Esophagus muscularis mucosa (tissue), 4 donors: Measurements from ENCODE around the gene CHST5. TPM values are rescaled to one million over a fixed set of nuclear protein-coding genes. Genes with fewer than 3 reads are reported as not detected.

Source experiments
- DNase-seq: peaks from one replicate; pipeline ENCODE4 v3.0.0-alpha.2; 2017; ENCODE audit errors: extremely low spot score
- H3K27ac ChIP-seq, 4 donors: fragments of 200-600 bp; sonication (generic); replicated peaks in 1 of 4; 1 replicate in 3 of 4; 2 replicates in 1 of 4; pipeline ENCODE4 v1.5.1; 2016 to 2019; ENCODE audit warnings: mild to moderate bottlenecking in 1 of 4
- H3K27me3 ChIP-seq, 4 donors: fragments of 200-600 bp; sonication (generic); one replicate each; pipeline versions ENCODE4 v1.5.1 to v1.6.0; 2016 to 2019
- H3K36me3 ChIP-seq, 4 donors: fragments of 200-600 bp; sonication (generic); one replicate each; pipeline ENCODE4 v1.5.1; 2016 to 2019
- H3K4me1 ChIP-seq, 4 donors: fragments of 200-600 bp; sonication (generic); one replicate each; pipeline ENCODE4 v1.5.1; 2016 to 2019
- H3K4me3 ChIP-seq, 4 donors: fragments of 200-600 bp; sonication (generic); 1 replicate in 2 of 4; 2 replicates in 2 of 4; pipeline ENCODE4 v1.5.1; 2016 to 2019; ENCODE audit warnings: mild to moderate bottlenecking in 4 of 4, moderate library complexity in 1 of 4
- H3K9me3 ChIP-seq, 4 donors: fragments of 200-600 bp; sonication (generic); 1 replicate in 3 of 4; 2 replicates in 1 of 4; pipeline ENCODE4 v1.5.1; 2016 to 2019
- CTCF ChIP-seq, 3 experiments: fragments of 200-600 bp in 2 of 3; fragments of 450-650 bp in 1 of 3; sonication (generic) in 2 of 3; IDR thresholded peaks; one replicate each; pipeline ENCODE4 v1.5.1; 2017 to 2019; ENCODE audit warnings: antibody characterized with exemption in 3 of 3, mild to moderate bottlenecking in 2 of 3, moderate library complexity in 1 of 3
- EP300 ChIP-seq: sonication (generic); formaldehyde crosslinking; IDR thresholded peaks from one replicate; pipeline ENCODE4 v1.6.1; 2017; ENCODE audit warnings: antibody characterized with exemption
- POLR2A ChIP-seq: fragments of 450-650 bp; IDR thresholded peaks from one replicate; pipeline ENCODE4 v1.6.1; 2017; ENCODE audit warnings: antibody characterized with exemption, moderate library complexity, mild to moderate bottlenecking, low read depth
- POLR2AphosphoS5 ChIP-seq, 2 donors: sonication (generic); formaldehyde crosslinking; IDR thresholded peaks; one replicate each; pipeline ENCODE4 v1.6.1; 2017; ENCODE audit warnings: antibody characterized with exemption in 2 of 2
- WGBS: methylation state at CpG from one replicate; pipeline ENCODE4 v1.1.5; 2018; 5-methylcytosine and 5-hydroxymethylcytosine counted together
- intact Hi-C: fragments of 100-400 bp; cut with DNase I; formaldehyde crosslinking; loops from one replicate; pipeline ENCODE4 v1.15.1; 2023
- total RNA-seq, 4 donors: library from RNA; depleted of rRNA; stranded (reverse); fragments of >200 nt; gene quantifications; one replicate each; pipeline versions ENCODE4 v1.1.0 to v1.2.1, GENCODE V29; 2016

CHST5 gene
- total RNA-seq, 4 donors from 2014 or later, result not detected

GRCh38 chr16:75485230-75486013 lies 50.5 kb downstream of the CHST5 start:
- H3K27me3 ChIP-seq, result no peaks in the 10 kb centered on the region
- WGBS, result 93% methylated on average over 7 of the region's 7 CpGs
- H3K9me3 ChIP-seq, result no peaks in the 10 kb centered on the region
- no peaks in the 10 kb centered on the region for H3K36me3 ChIP-seq
- intact Hi-C loops, result no loop called here
- H3K27ac ChIP-seq, result no peak overlapping the region
- no peak overlapping the region for H3K4me3 ChIP-seq
- no peak for TF ChIP-seq CTCF (IDR thresholded peaks at IDR 0.05)
- no peak for TF ChIP-seq POLR2AphosphoS5 (IDR thresholded peaks at IDR 0.05)
- no peak for TF ChIP-seq EP300
- no peak for TF ChIP-seq POLR2A
- H3K4me1 ChIP-seq, result no peaks in the 10 kb centered on the region
- DNase-seq, result no peak

DNA sequence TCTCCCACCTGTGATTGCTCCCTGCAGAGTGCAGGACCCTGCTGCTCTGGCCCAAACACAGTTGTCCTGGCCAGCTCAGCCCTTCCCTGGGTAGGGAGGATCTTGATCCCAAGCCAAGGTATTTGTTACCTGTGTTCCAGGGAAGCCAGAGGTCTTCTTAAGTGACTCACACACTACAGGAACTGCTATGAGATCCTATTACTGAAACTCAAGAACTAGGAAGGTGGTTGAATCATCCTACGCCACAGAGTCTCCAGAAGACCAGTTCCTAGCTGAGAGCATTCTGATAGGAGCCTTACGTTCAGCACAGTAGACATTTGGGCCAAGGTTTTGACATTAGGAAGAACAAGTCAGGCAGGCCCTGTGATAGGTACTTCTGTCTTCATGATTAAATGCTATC lies 52.7 kb downstream of the CHST5 start:
- no peaks in the 10 kb centered on the region for H3K9me3 ChIP-seq
- DNase-seq, result no peak
- TF ChIP-seq POLR2AphosphoS5 (IDR thresholded peaks at IDR 0.05) (no peak), CTCF (IDR thresholded peaks at IDR 0.05) (no peak), EP300 (no peak), POLR2A (no peak)
- H3K27ac ChIP-seq, result no peak overlapping the region
- H3K4me1 ChIP-seq, result no peaks in the 10 kb centered on the region
- WGBS, result 90% methylated on average over 2 of the region's 2 CpGs
- no peaks in the 10 kb centered on the region for H3K36me3 ChIP-seq
- intact Hi-C loops, result no loop called here
- no peak overlapping the region for H3K4me3 ChIP-seq
- H3K27me3 ChIP-seq, result no peaks in the 10 kb centered on the region

- H3K36me3 ChIP-seq, result no peaks in the 10 kb centered on the region
- no peaks in the 10 kb centered on the region for H3K4me1 ChIP-seq
- TF ChIP-seq POLR2AphosphoS5 (IDR thresholded peaks at IDR 0.05), result no peak
- no peak for TF ChIP-seq EP300
- TF ChIP-seq CTCF (IDR thresholded peaks at IDR 0.05), result no peak
- TF ChIP-seq POLR2A, result no peak
- no peak for DNase-seq
- H3K27ac ChIP-seq, result no peak overlapping the region
- 63% methylated on average over 4 of the region's 14 CpGs for WGBS
- no peaks in the 10 kb centered on the region for H3K27me3 ChIP-seq
- no peaks in the 10 kb centered on the region for H3K9me3 ChIP-seq
- no peak overlapping the region for H3K4me3 ChIP-seq
- intact Hi-C loops, result no loop called here
These were observed 53.3 kb downstream of the CHST5 start for GRCh38 chr16:75482434-75483205.

DNA sequence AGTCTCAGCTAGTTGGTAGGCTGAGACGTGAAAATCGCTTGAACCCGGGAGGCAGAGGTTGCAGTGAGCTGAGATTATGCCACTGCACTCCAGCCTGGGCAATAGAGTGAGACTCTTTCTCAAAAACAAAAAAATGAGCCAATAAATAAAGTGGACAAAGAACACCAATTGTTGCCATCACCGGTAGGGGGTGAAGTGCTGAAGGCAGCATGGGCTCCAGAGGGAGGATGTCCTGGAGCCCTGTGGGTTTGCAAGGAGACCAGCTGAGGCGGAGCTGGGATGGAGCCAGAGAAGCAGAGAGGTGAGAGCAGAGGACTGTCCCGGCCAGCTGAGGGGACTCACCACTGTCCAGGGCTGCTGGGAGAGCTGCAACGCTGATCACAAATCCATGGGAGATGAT lies 54.4 kb downstream of the CHST5 start:
- no peak for DNase-seq
- WGBS, result 74% methylated on average over 7 of the region's 7 CpGs
- no peaks in the 10 kb centered on the region for H3K27me3 ChIP-seq
- intact Hi-C loops, result no loop called here
- H3K27ac ChIP-seq, result no peak overlapping the region
- no peaks in the 10 kb centered on the region for H3K36me3 ChIP-seq
- H3K4me1 ChIP-seq, result no peaks in the 10 kb centered on the region
- no peak overlapping the region for H3K4me3 ChIP-seq
- no peaks in the 10 kb centered on the region for H3K9me3 ChIP-seq
- TF ChIP-seq EP300, result no peak
- TF ChIP-seq POLR2A, result no peak
- no peak for TF ChIP-seq CTCF (IDR thresholded peaks at IDR 0.05)
- no peak for TF ChIP-seq POLR2AphosphoS5 (IDR thresholded peaks at IDR 0.05)
